ENCODE data around the gene NCAN. TPM values are rescaled to one million over a fixed set of nuclear protein-coding genes. Genes with fewer than 3 reads are reported as not detected.

The NCAN gene
- total and polyA plus RNA-seq, 8 donors = 0.04 to 0.13 (median 0.06) TPM; not detected in 3

DNA sequence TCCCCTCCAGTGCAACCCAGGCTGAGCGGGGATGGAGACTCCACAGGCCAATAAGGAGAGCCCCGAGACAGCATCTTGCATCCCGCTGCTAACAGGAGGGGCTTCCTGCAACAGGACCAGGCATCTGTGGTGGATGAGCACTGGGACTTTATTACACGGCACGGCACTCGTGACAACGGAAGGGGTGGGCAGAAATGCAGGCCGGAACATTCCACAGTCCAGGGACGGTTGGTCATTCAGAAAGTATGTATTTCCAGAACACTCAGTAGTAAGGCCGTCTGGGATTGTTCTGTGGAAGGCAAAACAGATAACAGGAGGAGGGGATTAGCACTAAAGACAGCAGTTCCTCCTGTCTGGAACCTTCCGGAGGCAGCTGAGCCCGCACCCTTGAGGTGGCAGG lies 64.6 kb downstream of the NCAN start:
- no peak for ATAC-seq
- TF ChIP-seq, protein P1, sequence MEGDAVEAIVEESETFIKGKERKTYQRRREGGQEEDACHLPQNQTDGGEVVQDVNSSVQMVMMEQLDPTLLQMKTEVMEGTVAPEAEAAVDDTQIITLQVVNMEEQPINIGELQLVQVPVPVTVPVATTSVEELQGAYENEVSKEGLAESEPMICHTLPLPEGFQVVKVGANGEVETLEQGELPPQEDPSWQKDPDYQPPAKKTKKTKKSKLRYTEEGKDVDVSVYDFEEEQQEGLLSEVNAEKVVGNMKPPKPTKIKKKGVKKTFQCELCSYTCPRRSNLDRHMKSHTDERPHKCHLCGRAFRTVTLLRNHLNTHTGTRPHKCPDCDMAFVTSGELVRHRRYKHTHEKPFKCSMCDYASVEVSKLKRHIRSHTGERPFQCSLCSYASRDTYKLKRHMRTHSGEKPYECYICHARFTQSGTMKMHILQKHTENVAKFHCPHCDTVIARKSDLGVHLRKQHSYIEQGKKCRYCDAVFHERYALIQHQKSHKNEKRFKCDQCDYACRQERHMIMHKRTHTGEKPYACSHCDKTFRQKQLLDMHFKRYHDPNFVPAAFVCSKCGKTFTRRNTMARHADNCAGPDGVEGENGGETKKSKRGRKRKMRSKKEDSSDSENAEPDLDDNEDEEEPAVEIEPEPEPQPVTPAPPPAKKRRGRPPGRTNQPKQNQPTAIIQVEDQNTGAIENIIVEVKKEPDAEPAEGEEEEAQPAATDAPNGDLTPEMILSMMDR (IDR thresholded peaks at IDR 0.05) = no peak
- peaks cover 0 to 26% (median 0%) of the 10 kb centered on the region in 3 donors for H3K36me3 ChIP-seq
- DNase-seq = no peak
- no peak overlapping the region for H3K27ac ChIP-seq
- intact Hi-C loops (cut with DNase I) = no loop called here
- no peak for FAIRE-seq
- no peak overlapping the region for H3K4me3 ChIP-seq
- WGBS, 2 donors = 86 to 93% methylated on average over 12 of the region's 12 CpGs
- no peaks in the 10 kb centered on the region for H3K9me3 ChIP-seq
- H3K27me3 ChIP-seq = no peaks in the 10 kb centered on the region
- no peaks in the 10 kb centered on the region for H3K4me1 ChIP-seq

DNA sequence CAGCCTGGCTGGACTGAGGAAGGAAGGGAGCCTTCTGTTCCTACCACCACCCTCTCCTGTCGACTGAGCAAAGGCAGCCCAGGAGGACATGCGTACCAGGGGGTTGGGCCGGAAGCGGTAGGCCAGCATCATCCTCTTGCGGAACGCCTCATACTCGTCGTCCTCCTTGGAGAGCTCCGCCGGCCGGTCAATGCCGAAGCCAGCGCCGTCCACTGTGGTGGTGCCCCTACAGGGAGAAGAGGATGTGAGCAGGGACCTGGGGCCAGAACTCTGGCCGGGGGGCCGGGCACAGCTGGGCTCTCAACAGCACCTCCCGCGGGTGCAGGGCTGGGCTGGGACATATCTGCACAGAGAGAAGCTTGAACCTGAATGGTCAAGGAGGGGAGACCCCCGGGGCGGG lies 65.1 kb downstream of the NCAN start:
- Histone ChIP-seq H3K27ac (no peak overlapping the region), H3K4me1 (no peaks in the 10 kb centered on the region), H3K27me3 (no peaks in the 10 kb centered on the region), H3K4me3 (no peak overlapping the region), H3K36me3 (peaks cover 0 to 26% (median 0%) of the 10 kb centered on the region in 3 donors), H3K9me3 (no peaks in the 10 kb centered on the region)
- DNase-seq (peak in 1 of 6 donors; percentile 74), FAIRE-seq (no peak), ATAC-seq (no peak)
- intact Hi-C loops (cut with DNase I) = no loop called here
- TF ChIP-seq, protein P1 (IDR thresholded peaks at IDR 0.05) = no peak
- 92 to 97% methylated on average over 13 to 20 of the region's 20 CpGs for WGBS, 2 donors

DNA sequence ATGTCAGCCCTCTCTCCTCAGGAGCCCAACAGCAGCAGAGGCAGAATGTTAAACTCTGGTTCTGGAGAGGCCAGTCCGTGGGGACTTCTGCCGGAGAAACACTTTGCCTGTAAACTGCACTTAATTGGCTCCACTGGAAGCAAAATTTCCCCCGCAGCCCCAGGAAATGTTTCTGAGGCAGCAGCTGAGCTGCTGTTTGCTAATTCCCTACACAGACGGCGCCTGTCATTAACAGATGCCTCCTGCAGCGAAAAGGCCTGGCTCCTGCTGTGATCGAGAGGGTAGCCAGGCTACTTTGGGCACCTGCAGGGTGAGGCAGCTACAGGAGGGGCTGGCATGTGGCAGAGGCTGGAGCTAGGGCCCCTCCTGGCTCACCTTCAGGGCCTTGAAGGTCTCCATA lies 66.6 kb downstream of the NCAN start:
- Histone ChIP-seq H3K36me3 (peaks cover 0 to 26% (median 0%) of the 10 kb centered on the region in 3 donors), H3K9me3 (no peaks in the 10 kb centered on the region), H3K4me3 (no peak overlapping the region), H3K4me1 (no peaks in the 10 kb centered on the region), H3K27me3 (no peaks in the 10 kb centered on the region), H3K27ac (no peak overlapping the region)
- FAIRE-seq (no peak), DNase-seq (no peak), ATAC-seq (peak in 1 of 4 donors; percentile 9)
- intact Hi-C loops (cut with DNase I) = no loop called here
- TF ChIP-seq, protein P1 (IDR thresholded peaks at IDR 0.05) = no peak
- 94% methylated on average over 7 of the region's 7 CpGs for WGBS, 2 donors

- ATAC-seq (no peak), DNase-seq (no peak), FAIRE-seq (no peak)
- Histone ChIP-seq H3K36me3 (peaks cover 0 to 26% (median 0%) of the 10 kb centered on the region in 3 donors), H3K27me3 (no peaks in the 10 kb centered on the region), H3K27ac (no peak overlapping the region), H3K9me3 (no peaks in the 10 kb centered on the region), H3K4me3 (no peak overlapping the region), H3K4me1 (no peaks in the 10 kb centered on the region)
- TF ChIP-seq, protein P1 (IDR thresholded peaks at IDR 0.05) = no peak
- intact Hi-C loops (cut with DNase I) = no loop called here
- WGBS, 2 donors = 93% methylated on average over 18 to 19 of the region's 19 CpGs
Measured at GRCh38 chr19:19279062-19279612, 67.4 kb downstream of the NCAN start.

DNA sequence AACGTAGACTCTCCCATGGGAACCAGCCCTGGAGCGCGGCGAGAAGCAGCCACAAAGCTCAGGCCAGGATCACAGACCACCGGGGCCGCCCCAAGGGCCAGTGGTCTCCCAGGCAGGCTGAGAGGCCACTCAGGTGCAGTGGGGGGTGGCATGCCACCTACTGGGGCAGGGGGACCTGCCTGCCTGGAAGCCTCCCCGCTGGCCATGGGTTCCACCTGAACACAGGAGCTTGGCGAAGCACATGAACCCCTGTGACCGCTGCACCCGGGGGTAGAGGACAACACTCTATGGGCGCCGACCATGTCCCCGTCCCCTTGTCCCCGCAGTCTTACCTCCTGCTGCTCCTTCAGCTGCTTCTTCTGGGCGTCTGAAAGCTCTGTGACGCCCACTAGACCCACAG lies 68.1 kb downstream of the NCAN start:
- intact Hi-C loops (cut with DNase I) = no loop called here
- Histone ChIP-seq H3K9me3 (no peaks in the 10 kb centered on the region), H3K4me3 (no peak overlapping the region), H3K36me3 (peaks cover 0 to 26% (median 0%) of the 10 kb centered on the region in 3 donors), H3K27ac (no peak overlapping the region), H3K4me1 (no peaks in the 10 kb centered on the region), H3K27me3 (no peaks in the 10 kb centered on the region)
- no peak for ATAC-seq
- DNase-seq = peak in 1 of 6 donors; percentile 57
- FAIRE-seq = no peak
- WGBS, 2 donors = 93 to 96% methylated on average over 16 of the region's 16 CpGs
- TF ChIP-seq, protein P1 (IDR thresholded peaks at IDR 0.05) = no peak

All from pancreas (tissue), 10 donors.